HG02642 (cell line): ENCODE data around the gene ZNF493.
A peak's percentile ranks its signal among the peaks of the same experiment; 100 is the strongest.

Source experiments
- ATAC-seq: cut with Tn5 transposase; IDR thresholded peaks from one replicate; pipeline ENCODE4 v1.9.1; 2021; ENCODE audit warnings: mild to moderate bottlenecking; ENCODE audit not compliant: unreplicated experiment, poor library complexity

Gene ZNF493

GRCh38 chr19:21460686-21461085 lies 63.8 kb downstream of the ZNF493 start:
- ATAC-seq = no peak

- no peak for ATAC-seq
Measured at GRCh38 chr19:21462540-21462939, 65.6 kb downstream of the ZNF493 start.

- peak; percentile 66 for ATAC-seq
Measured at GRCh38 chr19:21463449-21464105, 66.6 kb downstream of the ZNF493 start.

- ATAC-seq = no peak
Measured at GRCh38 chr19:21466627-21467026, 69.7 kb downstream of the ZNF493 start.

- ATAC-seq = no peak
Measured at GRCh38 chr19:21468791-21469190, 71.9 kb downstream of the ZNF493 start.

- ATAC-seq = no peak
Measured at GRCh38 chr19:21472507-21472906, 75.6 kb downstream of the ZNF493 start.

GRCh38 chr19:21474671-21475181 lies 77.8 kb downstream of the ZNF493 start:
- ATAC-seq = peak; percentile 71
